NCI-H187 (cell line): ENCODE results near the gene ALG11.
"Not testable (repeated sequence)": the region's sequence is repeated elsewhere in the genome, so short reads cannot be mapped to it uniquely, and the experiment has no call there.

ENCODE experiments used
- DNase-seq, 2 experiments: peaks; one replicate each; lab custom pipeline; 2025; lab: John Stamatoyannopoulos, UW

The ALG11 gene

GRCh38 chr13:52029569-52029968, 17.4 kb downstream of the ALG11 start:
- no peak for DNase-seq

GRCh38 chr13:52030401-52030800, 18.2 kb downstream of the ALG11 start:
- not testable (repeated sequence) for DNase-seq

GRCh38 chr13:52033039-52033438, 20.8 kb downstream of the ALG11 start:
- DNase-seq: no peak

GRCh38 chr13:52034616-52035226, 22.5 kb downstream of the ALG11 start:
- DNase-seq: no peak

GRCh38 chr13:52036037-52036436, 23.8 kb downstream of the ALG11 start:
- DNase-seq: no peak

- no peak for DNase-seq
Measured at GRCh38 chr13:52043675-52044074, 31.5 kb downstream of the ALG11 start.

- DNase-seq: no peak
Measured at GRCh38 chr13:52047463-52047862, 35.3 kb downstream of the ALG11 start.

- DNase-seq: no peak
Measured at GRCh38 chr13:52048516-52048915, 36.3 kb downstream of the ALG11 start.

- no peak for DNase-seq
Measured at GRCh38 chr13:52051400-52051799, 39.2 kb downstream of the ALG11 start.

GRCh38 chr13:52053460-52053859, 41.3 kb downstream of the ALG11 start:
- DNase-seq: no peak

GRCh38 chr13:52061064-52061463, 48.9 kb downstream of the ALG11 start:
- not testable (repeated sequence) for DNase-seq

GRCh38 chr13:52061587-52061986, 49.4 kb downstream of the ALG11 start:
- DNase-seq: no peak

- DNase-seq: no peak
Measured at GRCh38 chr13:52067237-52067636, 55.0 kb downstream of the ALG11 start.

GRCh38 chr13:52070929-52071523, 58.8 kb downstream of the ALG11 start:
- no peak for DNase-seq
